K562 (cell line): ENCODE results near the gene ICAM3. TPM values are rescaled to one million over a fixed set of nuclear protein-coding genes. Genes with fewer than 3 reads are reported as not detected.

Source experiments
- ARID2 ChIP-seq: fragments of 450-650 bp; IDR thresholded peaks from 2 replicates; pipeline ENCODE4 v1.6.1; 2017; ENCODE audit warnings: antibody characterized with exemption, mild to moderate bottlenecking
- CREB3 ChIP-seq: fragments of 450-650 bp; conservative IDR thresholded peaks from 2 replicates; pipeline ENCODE4 v1.6.1; 2016; ENCODE audit warnings: missing genetic modification characterization, low read depth, mild to moderate bottlenecking, missing compliant biosample characterization, moderate library complexity
- FUS ChIP-seq: fragments of 200-400 bp; formaldehyde crosslinking; optimal IDR thresholded peaks from 2 replicates; pipeline ENCODE3; 2017; ENCODE audit warnings: low read depth, low read length
- HNRNPUL1 ChIP-seq: fragments of 200-400 bp; formaldehyde crosslinking; IDR thresholded peaks from 2 replicates; pipeline ENCODE4 v1.6.1; 2017; ENCODE audit warnings: low read length
- NCOA4 ChIP-seq: fragments of 450-650 bp; IDR thresholded peaks from 2 replicates; pipeline ENCODE4 v1.6.1; 2018; ENCODE audit warnings: mild to moderate bottlenecking; ENCODE audit not compliant: partially characterized antibody
- NUFIP1 ChIP-seq: fragments of 450-650 bp; IDR thresholded peaks from 2 replicates; pipeline ENCODE4 v1.6.1; 2018; ENCODE audit not compliant: partially characterized antibody
- RBM25 ChIP-seq: fragments of 200-400 bp; formaldehyde crosslinking; IDR thresholded peaks from 2 replicates; pipeline ENCODE4 v1.6.1; 2018; ENCODE audit warnings: low read length, low read depth, moderate library complexity; ENCODE audit not compliant: severe bottlenecking
- RHOXF2B ChIP-seq: fragments of 250-450 bp; sonication (Bioruptor Pico); conservative IDR thresholded peaks from 2 replicates; pipeline ENCODE4 v1.5.1; 2021
- SRSF9 ChIP-seq: fragments of 200-400 bp; formaldehyde crosslinking; IDR thresholded peaks from 2 replicates; pipeline ENCODE4 v1.6.1; 2017; ENCODE audit warnings: low read depth, low read length, borderline replicate concordance
- ZNF316 ChIP-seq: fragments of 450-650 bp; IDR thresholded peaks from 2 replicates; pipeline ENCODE4 v1.6.1; 2016
- ZNF592 ChIP-seq: fragments of 450-650 bp; IDR thresholded peaks from 2 replicates; pipeline ENCODE4 v1.6.1; 2017; ENCODE audit warnings: antibody characterized with exemption, mild to moderate bottlenecking
- polyA plus RNA-seq, 8 experiments: library from polyadenylated mRNA; depleted of rRNA in 4 of 8; stranded (reverse) in 5 of 8; unstranded in 3 of 8; fragments of >200 nt; fragmentation: Nextera tagmentation in 2 of 8; fragmentation: Illumina TruSeq in 1 of 8; extraction: Ambion mirVana in 2 of 8; extraction: Trizol in 1 of 8; gene quantifications; 2 replicates each; pipeline versions ENCODE4 v1.2.1 to v1.2.3, GENCODE V29; 2011 to 2014; ENCODE audit warnings: inconsistent platforms in 1 of 8, missing spikeins in 1 of 8
- total RNA-seq, 7 experiments: library from RNA; depleted of rRNA in 6 of 7; stranded (reverse); fragments of >200 nt in 6 of 7; fragmentation: Illumina TruSeq in 2 of 7; extraction: Trizol in 2 of 7; gene quantifications; 2 replicates each; pipeline versions ENCODE4 v1.2.1 to v1.2.3, GENCODE V29; 2011 to 2021; ENCODE audit warnings: low replicate concordance in 1 of 7
- TF ChIP-seq, protein P1 (sequence below): fragments of 450-650 bp; formaldehyde crosslinking; IDR thresholded peaks from 2 replicates; pipeline ENCODE4 v1.4.0; 2020; ENCODE audit warnings: mild to moderate bottlenecking, mixed read lengths

The ICAM3 gene
- total and polyA plus RNA-seq, 9 of the 15 experiments (the other 6 are each of a cell fraction or from before 2014, with no cell fraction given): 6.5 to 39.5 (median 24.2) TPM

- no peak for TF ChIP-seq NCOA4
- no peak for TF ChIP-seq RBM25
- peak; percentile 78 for TF ChIP-seq NUFIP1
- TF ChIP-seq, protein P1, sequence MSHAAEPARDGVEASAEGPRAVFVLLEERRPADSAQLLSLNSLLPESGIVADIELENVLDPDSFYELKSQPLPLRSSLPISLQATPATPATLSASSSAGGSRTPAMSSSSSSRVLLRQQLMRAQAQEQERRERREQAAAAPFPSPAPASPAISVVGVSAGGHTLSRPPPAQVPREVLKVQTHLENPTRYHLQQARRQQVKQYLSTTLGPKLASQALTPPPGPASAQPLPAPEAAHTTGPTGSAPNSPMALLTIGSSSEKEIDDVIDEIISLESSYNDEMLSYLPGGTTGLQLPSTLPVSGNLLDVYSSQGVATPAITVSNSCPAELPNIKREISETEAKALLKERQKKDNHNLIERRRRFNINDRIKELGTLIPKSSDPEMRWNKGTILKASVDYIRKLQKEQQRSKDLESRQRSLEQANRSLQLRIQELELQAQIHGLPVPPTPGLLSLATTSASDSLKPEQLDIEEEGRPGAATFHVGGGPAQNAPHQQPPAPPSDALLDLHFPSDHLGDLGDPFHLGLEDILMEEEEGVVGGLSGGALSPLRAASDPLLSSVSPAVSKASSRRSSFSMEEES (CRISPR knock-in tag): no peak
- TF ChIP-seq SRSF9: no peak
- TF ChIP-seq FUS: no peak
- no peak for TF ChIP-seq ARID2
- no peak for TF ChIP-seq CREB3 (tag)
- no peak for TF ChIP-seq HNRNPUL1
- TF ChIP-seq ZNF316: 0 out of 2 replicates have a peak, but pooled peaks have one; percentile 7
- TF ChIP-seq ZNF592: no peak
- no peak for TF ChIP-seq RHOXF2B
These were observed 6.3 kb downstream of the ICAM3 start, which contains the start of gene RAVER1 (continued) for GRCh38 chr19:10332965-10333757.
